Islet precursor cell (in vitro differentiated cells): ENCODE measurements around the gene PCDHGA12.

Experiments
- DNase-seq: peaks from one replicate; pipeline ENCODE4 v3.0.0-alpha.2; 2018

PCDHGA12 gene

DNA sequence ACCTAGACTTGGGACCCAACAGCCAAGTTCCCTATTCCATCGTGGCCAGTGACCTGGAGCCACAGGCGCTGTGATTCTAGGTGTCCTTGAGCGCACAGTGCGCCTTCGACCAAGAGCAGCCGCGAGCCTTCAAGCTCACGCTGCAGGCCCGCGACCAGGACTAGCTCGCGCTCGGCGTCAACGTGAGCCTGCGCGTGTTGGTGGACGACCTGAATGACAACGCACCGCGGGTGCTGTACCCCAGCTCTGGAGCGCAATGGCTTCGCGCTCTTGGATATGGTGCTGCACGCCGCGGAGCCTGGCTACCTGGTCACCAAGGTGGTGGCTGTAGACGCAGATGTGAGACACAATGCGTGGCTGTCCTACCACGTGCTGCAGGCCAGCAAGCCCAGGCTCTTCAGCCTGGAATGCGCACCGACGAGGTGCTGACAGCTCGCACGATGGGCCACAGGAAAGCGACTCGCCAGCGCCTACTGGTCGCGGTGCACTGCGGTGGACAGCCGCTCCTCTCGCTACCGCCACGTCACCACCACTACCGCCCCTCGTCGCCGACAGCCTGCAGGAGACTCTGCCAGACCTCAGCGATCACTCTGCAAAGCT is 11.4 kb downstream of the PCDHGA12 start:
- DNase-seq: no peak

DNA sequence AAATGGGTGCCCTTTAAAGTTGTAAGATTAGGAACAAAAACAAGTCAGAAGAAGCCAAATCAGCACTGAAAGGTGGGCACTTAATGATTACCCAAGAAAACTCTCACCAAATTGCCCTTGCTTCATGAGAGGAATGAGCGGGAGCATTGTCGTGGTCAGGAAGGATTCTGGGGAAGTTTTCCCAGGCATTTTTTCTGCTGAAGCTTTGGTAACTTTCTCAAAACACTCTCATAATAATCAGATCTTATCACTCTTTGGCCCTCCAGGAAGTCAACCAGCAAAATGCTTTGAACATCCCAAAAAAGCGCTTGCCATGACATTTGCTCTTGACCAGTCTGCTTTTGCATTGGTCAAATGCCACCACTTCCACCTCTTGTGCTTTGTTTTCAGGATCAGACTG is 35.0 kb downstream of the PCDHGA12 start:
- DNase-seq: no peak

DNA sequence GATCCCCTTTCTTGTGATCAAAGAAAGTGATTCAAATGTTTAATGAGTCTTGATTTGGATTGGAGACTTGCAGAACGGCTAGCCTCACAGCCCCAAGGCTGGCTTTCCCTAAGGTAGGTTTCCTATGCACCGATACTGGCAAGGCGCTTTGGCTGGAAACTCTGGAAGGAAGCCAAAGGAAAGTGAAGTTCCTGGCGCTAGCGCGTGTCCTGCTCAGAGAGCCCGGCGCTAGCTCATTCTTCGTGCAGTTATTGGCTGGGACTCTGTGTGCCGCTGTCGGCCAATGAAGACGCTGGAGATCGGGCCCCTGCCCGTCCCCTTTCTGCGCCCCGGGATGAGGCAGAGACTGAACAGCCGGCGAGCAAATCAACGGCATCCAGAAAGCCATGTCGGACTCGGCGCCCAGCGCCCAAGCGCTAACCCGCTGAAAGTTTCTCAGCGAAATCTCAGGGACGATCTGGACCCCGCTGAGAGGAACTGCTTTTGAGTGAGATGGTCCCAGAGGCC is 45.4 kb downstream of the PCDHGA12 start, which contains the start of gene PCDHGC3:
Gene PCDHGC3 (plus strand): TSS at position 342 of the 507 bp plus-strand sequence. CDS start 151 bp downstream, at position 493.
- peak; percentile 97 for DNase-seq

DNA sequence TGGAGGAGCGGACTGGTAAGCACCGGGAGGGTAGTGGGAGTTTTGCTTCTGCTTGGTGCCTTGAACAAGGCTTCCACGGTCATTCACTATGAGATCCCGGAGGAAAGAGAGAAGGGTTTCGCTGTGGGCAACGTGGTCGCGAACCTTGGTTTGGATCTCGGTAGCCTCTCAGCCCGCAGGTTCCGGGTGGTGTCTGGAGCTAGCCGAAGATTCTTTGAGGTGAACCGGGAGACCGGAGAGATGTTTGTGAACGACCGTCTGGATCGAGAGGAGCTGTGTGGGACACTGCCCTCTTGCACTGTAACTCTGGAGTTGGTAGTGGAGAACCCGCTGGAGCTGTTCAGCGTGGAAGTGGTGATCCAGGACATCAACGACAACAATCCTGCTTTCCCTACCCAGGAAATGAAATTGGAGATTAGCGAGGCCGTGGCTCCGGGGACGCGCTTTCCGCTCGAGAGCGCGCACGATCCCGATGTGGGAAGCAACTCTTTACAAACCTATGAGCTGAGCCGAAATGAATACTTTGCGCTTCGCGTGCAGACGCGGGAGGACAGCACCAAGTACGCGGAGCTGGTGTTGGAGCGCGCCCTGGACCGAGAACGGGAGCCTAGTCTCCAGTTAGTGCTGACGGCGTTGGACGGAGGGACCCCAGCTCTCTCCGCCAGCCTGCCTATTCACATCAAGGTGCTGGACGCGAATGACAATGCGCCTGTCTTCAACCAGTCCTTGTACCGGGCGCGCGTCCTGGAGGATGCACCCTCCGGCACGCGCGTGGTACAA is 46.0 kb downstream of the PCDHGA12 start:
- DNase-seq: peak; percentile 73

- DNase-seq: no peak
These were observed 46.8 kb downstream of the PCDHGA12 start for GRCh38 chr5:141477044-141477575.

DNA sequence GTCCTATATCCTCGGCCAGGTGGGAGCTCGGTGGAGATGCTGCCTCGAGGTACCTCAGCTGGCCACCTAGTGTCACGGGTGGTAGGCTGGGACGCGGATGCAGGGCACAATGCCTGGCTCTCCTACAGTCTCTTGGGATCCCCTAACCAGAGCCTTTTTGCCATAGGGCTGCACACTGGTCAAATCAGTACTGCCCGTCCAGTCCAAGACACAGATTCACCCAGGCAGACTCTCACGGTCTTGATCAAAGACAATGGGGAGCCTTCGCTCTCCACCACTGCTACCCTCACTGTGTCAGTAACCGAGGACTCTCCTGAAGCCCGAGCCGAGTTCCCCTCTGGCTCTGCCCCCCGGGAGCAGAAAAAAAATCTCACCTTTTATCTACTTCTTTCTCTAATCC is 47.5 kb downstream of the PCDHGA12 start:
- no peak for DNase-seq

DNA sequence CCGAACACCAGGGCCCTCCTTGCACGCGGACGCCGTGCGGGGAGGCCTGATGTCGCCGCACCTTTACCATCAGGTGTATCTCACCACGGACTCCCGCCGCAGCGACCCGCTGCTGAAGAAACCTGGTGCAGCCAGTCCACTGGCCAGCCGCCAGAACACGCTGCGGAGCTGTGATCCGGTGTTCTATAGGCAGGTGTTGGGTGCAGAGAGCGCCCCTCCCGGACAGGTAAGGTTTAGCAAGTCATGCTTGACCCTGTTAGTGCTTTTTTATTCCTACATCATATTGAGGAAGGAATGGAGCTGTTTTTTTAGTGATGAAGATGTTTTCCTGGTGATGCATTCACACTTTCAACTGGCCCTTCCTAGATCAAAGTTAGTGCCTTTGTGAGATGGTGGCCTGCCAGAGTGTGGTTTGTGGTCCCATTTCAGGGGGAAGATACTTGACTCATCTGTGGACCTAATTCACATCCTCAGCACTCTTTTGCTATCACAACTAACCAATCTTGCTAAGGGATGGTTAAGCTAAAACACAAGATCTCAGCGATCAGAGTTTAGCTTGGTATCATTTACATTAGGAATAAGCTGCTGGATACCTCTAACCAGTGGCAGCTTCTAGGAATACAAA is 48.1 kb downstream of the PCDHGA12 start:
- peak; percentile 63 for DNase-seq

DNA sequence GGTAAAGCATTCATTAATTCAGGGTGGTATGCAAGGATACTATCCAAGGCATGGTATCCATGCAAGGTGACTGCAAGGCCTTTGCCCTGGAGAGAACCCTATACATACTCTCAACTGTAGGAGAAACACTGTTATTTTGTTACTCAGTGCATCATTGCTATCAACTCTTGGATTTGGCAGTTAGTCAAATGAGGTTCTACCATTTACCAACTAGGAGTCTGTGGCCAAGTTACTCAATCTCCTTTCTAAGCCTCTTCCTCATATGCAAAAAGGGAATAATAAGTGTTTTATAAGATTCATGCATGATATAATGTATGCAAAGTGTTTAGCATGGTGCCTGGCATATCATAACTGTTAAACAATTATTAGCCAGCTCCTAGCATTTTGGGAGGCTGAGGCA is 49.5 kb downstream of the PCDHGA12 start:
- DNase-seq: no peak
